Suppressor macrophage (primary cell): Measurements from ENCODE around the gene IGBP1.
"Not testable (repeated sequence)": the region's sequence is repeated elsewhere in the genome, so short reads cannot be mapped to it uniquely, and the experiment has no call there.

Source experiments
- DNase-seq, 4 experiments: peaks; one replicate each; pipeline ENCODE4 v3.0.0-alpha.2; 2020 to 2022
- total RNA-seq, 17 experiments: gene quantifications; one replicate each; lab custom pipeline; 2026; ENCODE audit warnings: mixed read lengths in 6 of 17, inconsistent platforms in 3 of 17; lab: John Stamatoyannopoulos, UW

IGBP1 gene
- total RNA-seq = 20.5 to 39.6 (median 30.5) reads per million in 17 experiments

- DNase-seq = peak; percentile 79 to 91 (median 88)
Observed at GRCh38 chrX:70133303-70134115, at the start of gene IGBP1. IGBP1 (plus strand) TSS chrX:70133447; CDS start chrX:70133948, 501 bp downstream.

DNA sequence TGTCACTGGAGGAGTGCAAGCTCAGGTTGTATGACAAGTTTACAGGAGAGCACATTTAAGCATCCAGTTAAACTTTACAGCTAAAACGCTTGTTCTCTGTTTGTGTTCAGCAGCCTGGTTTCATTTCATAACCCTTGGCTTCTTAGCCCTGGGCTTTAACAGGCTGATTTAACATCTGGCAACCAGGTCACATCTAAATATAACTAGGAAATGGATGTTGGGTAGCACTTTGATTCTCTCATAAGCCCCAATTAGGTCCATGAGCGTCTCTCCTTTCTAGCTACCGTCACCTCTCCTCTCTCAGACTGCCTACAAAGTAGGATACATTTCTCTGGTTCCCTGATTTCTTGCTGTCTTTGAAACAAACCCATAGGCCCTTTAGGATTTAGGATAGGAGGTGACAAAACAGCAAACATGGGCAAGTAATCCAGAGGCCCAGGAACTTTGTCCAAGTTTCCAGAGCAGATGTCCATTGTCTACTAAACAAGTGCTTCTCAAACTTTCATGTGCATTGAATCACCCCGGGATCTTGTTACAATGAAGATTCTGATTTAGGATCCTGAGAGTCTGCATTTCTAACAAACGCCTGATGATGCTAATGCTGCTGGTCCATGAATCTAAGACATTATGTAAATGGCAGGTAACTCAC is 48.5 kb upstream of the IGBP1 start:
- no peak for DNase-seq

DNA sequence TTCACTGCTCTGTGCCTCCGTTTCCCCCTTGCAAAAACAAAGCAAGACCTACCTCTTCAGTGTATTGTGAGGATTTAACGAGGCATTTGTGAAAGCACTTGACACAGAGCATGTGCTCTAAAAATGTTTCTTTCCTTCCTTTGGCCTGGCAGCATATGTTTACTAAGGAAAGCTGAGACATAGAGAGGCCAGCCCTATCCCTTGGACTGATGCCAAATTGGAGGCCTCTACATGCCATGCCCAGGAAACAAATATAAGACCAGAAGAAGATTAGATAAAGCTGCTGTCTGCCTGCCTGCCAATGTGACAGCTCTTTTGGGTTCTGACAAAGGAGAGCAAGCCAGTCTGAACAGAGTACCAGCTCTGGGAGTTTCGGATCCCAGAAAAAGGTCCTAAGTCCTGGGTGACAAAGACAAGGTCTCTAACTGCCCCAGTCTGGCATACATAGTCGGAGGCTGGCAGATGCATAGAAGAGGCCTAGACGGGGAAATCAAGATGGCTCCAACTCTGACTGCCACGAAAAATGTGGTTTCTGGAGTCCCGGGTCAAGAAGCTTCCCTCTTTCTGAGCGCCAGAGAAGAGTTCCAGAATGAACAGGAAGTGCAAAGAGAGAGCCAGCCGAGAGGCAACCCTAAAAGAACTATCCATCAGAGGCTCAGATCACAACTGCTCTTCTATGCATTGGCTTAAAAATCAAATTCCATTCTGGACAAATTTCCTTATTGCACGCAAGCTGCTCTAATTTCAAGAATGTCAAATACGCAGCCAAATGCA is 45.2 kb upstream of the IGBP1 start:
- DNase-seq = peak in 2 of 4 experiments; percentile 1 to 4

DNA sequence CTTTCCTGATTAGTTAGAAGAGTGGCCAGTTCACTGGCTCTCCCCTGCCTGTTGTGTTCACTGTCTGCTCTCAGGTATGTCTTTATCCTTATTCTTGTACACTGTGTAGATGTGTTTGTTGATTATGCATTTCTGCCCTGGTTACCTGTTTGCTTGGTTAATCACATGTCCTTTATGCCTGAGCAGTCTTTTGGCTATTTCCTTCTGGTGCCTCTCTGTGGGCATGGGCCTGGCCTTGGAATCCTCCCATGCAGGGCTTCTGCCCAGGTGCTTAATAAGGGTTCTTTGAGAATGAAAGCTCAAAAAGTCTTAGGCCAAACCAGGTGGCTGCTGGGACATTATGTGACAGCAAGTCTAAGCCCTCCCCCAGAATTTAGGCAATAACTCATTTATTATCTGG is 44.5 kb upstream of the IGBP1 start:
- no peak for DNase-seq

DNA sequence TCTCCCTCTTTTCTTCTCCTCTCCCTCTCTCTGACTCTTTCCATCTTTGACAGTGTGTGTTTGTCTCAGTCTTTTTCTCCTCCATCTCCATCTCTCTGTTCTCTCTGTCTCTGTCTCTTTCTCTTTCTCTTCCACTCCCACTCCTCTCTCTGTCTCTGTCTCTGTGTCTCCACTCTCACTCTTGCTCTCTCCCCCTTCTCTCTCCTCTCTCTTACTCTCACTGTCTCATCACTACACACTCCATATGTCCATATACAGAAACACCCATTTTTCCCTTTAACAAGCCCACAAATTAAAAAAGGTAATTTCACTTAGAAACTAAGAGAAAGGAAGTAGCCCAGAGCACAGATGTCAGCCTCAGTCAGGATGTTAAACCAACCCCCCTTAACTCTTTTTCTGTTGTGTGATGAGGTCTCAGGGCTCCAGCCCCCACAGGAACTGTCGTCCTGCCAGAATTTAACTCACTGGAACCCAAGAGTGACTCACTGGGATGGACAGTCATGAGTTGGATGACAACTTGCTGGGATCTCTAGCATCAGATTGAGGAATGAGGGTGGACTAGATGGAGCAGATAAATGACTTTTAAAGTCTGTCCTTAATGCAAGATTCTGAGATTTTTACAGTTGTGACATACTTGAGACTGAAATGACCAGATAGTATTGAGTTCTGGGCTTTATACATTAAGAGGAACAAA is 43.5 kb upstream of the IGBP1 start:
- no peak for DNase-seq

DNA sequence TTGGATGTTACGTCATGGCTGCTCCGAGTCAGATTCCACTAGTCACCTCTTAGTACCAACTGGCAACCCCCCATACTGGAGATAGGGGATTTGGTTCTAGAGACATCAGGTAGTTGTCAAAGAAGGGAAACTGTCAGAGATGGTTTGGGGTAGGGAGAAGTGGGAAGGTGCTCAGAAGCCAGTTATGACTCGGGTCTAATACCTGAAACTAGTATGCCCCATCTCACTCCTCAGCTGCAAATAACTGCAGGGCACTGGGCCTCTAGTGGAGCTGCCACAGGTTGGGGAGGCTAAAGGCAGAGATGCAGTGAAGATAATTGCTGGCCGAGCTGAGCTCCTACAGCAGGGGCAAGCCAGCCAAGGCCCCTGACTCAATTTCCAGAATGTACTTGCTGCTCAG is 41.0 kb upstream of the IGBP1 start:
- DNase-seq = no peak

- no peak for DNase-seq
Observed at GRCh38 chrX:70096052-70096451, 37.2 kb upstream of the IGBP1 start.

DNA sequence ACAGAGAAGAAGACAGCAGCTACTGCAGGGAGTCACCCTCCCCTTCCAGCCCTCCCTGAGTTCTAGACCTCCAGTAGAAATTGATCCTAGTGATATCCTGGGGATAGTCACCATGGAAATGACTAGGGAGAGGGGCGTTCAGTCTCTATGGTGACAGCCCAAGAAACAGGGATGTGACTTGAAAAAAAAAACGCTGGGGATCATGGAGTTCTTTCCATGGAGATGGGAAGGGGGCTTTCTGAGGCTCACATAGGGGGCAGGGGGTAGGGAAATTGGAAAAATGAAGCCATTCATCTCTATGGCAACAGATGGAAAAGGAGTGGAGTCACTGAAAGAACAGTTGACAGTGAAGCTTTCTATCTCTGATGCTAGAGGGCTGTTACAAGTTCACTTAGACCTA is 28.0 kb upstream of the IGBP1 start:
- no peak for DNase-seq

DNA sequence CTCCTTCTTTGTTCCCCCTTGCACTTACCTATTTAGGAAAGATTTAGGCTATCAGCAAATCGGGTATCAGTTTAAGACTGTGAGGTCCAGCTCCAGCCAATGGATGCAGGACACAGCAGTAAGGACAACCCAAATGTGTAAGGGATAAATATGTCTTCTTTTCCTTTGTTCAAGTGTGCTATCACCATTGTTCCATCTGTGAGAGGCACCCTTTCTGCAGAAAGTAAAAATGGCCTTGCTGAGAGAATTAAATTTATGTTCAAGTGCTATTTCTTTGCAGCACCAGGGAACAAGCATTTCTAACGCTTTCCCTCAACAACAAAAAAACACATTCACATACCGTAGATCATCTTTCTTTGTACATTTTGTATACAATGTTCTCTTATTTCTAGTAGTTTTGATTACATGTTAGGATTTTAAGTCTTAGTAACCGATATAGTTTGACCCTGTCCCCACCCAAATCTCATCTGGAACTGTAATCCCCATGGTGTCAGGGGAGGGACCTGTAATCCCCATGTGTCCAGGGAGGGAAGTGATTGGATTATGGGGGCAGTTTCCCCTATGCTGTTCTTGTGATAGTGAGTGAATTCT is 21.7 kb upstream of the IGBP1 start:
- DNase-seq = not testable (repeated sequence)

GRCh38 chrX:70117738-70118137 is 15.5 kb upstream of the IGBP1 start:
- no peak for DNase-seq

GRCh38 chrX:70123014-70123413 is 10.2 kb upstream of the IGBP1 start:
- DNase-seq = not testable (repeated sequence)

DNA sequence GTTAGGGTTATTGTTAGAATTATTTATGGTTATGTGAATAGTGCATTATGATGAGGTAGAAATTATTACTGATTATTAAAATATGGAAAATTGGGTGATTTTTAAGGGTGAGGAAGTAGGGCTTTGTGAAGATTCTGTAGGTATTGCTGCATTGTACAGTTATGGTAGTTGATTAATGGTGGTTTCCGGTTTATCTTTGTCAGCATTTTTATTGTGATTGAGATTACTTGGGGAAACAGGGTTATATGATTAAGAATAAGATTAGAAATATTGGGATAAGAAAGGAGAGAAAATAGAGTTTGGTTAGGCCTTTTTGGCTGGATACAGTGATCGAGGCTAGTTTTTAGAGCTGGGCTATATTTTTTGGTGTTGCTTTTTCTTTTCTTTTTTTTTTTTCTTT is 8.6 kb upstream of the IGBP1 start:
- DNase-seq = no peak

DNA sequence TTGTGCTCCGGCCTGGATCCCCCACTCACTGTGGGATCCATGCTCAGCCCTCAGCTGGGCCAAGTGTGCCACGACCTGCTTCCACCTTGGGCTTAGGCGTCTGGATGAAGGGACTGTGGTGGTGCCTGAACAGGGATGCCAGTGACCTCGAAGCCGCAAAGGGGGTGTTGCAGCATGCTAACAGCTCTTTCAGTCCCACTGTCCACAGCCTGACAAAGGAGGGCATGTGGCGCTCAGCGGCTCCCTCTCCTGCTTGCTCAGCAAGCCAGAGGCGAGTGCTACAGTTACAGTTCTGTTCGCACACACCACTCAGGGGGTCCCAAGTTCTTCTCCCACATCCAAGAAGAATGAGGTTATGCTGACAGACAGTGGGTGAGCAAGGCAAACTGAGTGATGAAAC is 5.2 kb upstream of the IGBP1 start:
- no peak for DNase-seq

GRCh38 chrX:70129816-70130215 is 3.4 kb upstream of the IGBP1 start:
- DNase-seq = peak in 2 of 4 experiments; percentile 2 to 7

GRCh38 chrX:70132224-70132623 is 1.0 kb upstream of the IGBP1 start:
- peak in 2 of 4 experiments; percentile 16 to 17 for DNase-seq

- DNase-seq = no peak
Observed at GRCh38 chrX:70132877-70133302, 357 bp upstream of the IGBP1 start.

DNA sequence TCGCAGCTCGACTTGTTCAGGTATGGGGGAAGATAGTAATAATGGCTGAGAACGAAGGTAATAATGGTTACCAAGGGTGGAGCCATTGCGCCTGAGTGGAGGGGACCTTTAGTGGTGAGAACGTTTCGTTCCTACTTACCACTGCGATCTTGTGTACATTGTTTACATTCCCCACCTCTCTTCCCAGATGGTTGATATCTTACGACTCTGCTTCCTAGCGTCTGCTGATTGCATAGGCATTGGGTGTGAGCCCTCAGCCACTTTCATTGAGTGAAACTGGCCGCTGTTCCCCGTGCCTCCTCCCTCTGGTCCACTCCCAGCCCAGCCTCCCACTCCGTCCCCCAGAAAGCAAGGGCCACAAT is 850 bp downstream of the IGBP1 start:
- DNase-seq = peak in 2 of 4 experiments; percentile 0 to 4

- no peak for DNase-seq
Observed at GRCh38 chrX:70138622-70139021, 5.4 kb downstream of the IGBP1 start.

DNA sequence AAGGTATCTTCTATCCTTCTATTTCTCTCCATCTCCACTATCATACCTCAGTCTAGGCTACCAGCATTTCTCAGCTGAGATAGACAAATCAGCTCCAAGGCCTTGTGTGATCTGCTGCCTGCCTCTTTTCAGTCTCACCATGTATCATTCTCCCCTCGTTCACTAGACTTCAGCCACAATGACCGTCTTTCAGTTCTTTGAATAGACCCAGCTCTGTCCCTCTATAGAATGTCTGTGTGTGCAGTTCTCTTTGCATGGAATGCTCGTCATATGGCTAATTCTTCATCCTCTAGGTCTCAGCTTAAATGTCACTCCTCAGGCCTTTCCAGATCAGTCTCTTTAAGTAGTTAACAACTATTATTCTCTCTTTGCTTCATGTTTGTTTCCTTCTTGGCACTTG is 6.5 kb downstream of the IGBP1 start:
- no peak for DNase-seq

GRCh38 chrX:70141373-70141772 is 8.1 kb downstream of the IGBP1 start:
- DNase-seq = no peak

DNA sequence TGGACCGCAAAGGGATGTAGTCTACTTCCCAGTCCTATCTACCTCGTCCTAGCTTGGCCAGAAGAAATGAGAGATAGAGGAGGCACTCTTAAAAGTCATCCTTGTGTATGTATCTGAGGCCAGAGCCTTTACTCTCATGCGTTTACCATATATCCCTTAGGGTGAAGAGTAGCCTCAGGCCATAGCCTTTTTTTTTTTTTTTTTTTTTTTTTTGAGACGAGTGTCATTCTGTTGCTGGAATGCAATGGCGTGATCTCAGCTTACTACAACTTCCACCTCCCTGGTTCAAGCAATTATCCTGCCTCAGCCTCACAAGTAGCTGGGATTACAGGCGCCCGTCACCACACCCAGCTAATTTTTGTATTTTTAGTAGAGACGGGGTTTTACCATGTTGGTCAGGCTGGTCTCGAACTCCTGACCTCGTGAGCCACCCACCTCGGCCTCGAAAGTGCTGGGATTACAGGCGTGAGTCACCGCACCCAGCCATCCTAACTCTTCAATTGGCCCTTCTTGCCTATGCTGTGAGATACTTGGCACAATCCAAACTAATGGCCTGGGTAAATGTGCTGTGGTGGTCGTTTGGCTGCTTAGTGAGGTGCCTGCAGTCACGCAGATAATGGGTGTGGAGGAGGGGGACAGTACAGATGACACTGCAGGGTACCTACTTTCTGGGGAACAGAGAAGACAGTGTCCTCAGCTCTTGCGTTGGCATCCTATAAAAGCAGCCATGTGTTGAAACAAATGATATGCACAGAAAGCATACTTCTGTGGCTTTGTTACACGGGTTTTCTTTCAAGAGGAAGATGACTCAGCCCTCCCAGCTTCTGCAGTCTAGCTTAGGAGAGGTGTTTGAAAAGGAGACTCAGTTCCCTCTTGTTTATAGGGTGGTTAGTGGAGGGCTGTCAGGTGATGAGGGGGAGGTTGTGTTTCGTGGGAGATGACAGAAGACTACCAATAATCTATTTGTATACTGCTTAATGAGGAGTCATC is 33.6 kb downstream of the IGBP1 start:
- DNase-seq = peak in 3 of 4 experiments; percentile 7 to 11 (median 10)
